ENCODE data around the gene C6orf89. TPM values are rescaled to one million over a fixed set of nuclear protein-coding genes. Genes with fewer than 3 reads are reported as not detected.

Gene C6orf89
- polyA plus RNA-seq, 2 of the 4 experiments (the other 2 are of a cell fraction) = 13.8 to 27.0 TPM

DNA sequence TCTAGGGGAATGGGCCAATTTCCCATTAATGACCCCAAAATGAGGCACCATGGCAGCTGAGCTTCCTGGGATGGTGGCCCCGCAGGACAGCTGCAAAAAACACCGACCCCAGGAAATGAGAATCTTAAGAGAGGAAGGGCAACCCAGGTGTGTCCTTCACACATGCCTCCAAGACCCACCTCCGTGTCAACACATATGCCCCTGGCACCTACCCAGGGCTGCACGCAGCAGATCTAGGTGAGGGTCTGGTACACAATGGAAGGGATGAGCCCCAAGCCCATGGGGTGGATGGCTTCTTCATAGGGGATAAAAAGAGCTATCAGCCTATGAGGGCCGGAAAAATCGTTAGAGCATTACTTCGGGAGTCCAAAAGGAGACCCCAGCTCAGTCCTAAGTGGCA lies 90.8 kb downstream of the C6orf89 start:
- Histone ChIP-seq H3K4me3 (no peak overlapping the region), H3K9me3 (no peaks in the 10 kb centered on the region), H3K4me2 (no peak overlapping the region), H3K4me1 (no peaks in the 10 kb centered on the region), H3K27ac (no peak overlapping the region)
- no peak for ATAC-seq
- 94% methylated on average over 7 of the region's 7 CpGs for WGBS (ENCODE audit: missing lambda C conversion rate)
- TF ChIP-seq TP53 (CRISPR knock-in tag; IDR thresholded peaks at IDR 0.05) = no peak
- TF ChIP-seq, protein P1, sequence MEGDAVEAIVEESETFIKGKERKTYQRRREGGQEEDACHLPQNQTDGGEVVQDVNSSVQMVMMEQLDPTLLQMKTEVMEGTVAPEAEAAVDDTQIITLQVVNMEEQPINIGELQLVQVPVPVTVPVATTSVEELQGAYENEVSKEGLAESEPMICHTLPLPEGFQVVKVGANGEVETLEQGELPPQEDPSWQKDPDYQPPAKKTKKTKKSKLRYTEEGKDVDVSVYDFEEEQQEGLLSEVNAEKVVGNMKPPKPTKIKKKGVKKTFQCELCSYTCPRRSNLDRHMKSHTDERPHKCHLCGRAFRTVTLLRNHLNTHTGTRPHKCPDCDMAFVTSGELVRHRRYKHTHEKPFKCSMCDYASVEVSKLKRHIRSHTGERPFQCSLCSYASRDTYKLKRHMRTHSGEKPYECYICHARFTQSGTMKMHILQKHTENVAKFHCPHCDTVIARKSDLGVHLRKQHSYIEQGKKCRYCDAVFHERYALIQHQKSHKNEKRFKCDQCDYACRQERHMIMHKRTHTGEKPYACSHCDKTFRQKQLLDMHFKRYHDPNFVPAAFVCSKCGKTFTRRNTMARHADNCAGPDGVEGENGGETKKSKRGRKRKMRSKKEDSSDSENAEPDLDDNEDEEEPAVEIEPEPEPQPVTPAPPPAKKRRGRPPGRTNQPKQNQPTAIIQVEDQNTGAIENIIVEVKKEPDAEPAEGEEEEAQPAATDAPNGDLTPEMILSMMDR (IDR thresholded peaks at IDR 0.05) = no peak
- TF ChIP-seq ZFP36 (IDR thresholded peaks at IDR 0.05; ENCODE audit: borderline replicate concordance, partially characterized antibody) = no peak
- TF ChIP-seq HDAC2 (IDR thresholded peaks at IDR 0.05) = no peak
- no peak for TF ChIP-seq POLR2AphosphoS2 (conservative IDR thresholded peaks at IDR 0.05; ENCODE audit: low read length)
- TF ChIP-seq CBX2 (IDR thresholded peaks at IDR 0.05; ENCODE audit: borderline replicate concordance, low read depth) = no peak
- TF ChIP-seq MYC (IDR thresholded peaks at IDR 0.05; ENCODE audit: borderline replicate concordance, low read length) = no peak
- TF ChIP-seq BCL3 (IDR thresholded peaks at IDR 0.05) = no peak
- no peak for TF ChIP-seq MAZ (IDR thresholded peaks at IDR 0.05; ENCODE audit: borderline replicate concordance, low read depth, low read length)
- TF ChIP-seq, protein P2, sequence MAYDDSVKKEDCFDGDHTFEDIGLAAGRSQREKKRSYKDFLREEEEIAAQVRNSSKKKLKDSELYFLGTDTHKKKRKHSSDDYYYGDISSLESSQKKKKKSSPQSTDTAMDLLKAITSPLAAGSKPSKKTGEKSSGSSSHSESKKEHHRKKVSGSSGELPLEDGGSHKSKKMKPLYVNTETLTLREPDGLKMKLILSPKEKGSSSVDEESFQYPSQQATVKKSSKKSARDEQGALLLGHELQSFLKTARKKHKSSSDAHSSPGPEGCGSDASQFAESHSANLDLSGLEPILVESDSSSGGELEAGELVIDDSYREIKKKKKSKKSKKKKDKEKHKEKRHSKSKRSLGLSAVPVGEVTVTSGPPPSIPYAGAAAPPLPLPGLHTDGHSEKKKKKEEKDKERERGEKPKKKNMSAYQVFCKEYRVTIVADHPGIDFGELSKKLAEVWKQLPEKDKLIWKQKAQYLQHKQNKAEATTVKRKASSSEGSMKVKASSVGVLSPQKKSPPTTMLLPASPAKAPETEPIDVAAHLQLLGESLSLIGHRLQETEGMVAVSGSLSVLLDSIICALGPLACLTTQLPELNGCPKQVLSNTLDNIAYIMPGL (CRISPR knock-in tag; IDR thresholded peaks at IDR 0.05; ENCODE audit: borderline replicate concordance) = no peak
- no peak for TF ChIP-seq CHD2 (IDR thresholded peaks at IDR 0.05; ENCODE audit: low read length, partially characterized antibody)
- TF ChIP-seq EHF (CRISPR knock-in tag; IDR thresholded peaks at IDR 0.05) = no peak
- TF ChIP-seq USF2 (IDR thresholded peaks at IDR 0.05) = no peak
- no peak for TF ChIP-seq FOSB (CRISPR knock-in tag; IDR thresholded peaks at IDR 0.05)
- TF ChIP-seq, protein P3, sequence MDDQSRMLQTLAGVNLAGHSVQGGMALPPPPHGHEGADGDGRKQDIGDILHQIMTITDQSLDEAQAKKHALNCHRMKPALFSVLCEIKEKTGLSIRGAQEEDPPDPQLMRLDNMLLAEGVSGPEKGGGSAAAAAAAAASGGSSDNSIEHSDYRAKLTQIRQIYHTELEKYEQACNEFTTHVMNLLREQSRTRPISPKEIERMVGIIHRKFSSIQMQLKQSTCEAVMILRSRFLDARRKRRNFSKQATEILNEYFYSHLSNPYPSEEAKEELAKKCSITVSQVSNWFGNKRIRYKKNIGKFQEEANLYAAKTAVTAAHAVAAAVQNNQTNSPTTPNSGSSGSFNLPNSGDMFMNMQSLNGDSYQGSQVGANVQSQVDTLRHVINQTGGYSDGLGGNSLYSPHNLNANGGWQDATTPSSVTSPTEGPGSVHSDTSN (IDR thresholded peaks at IDR 0.05) = no peak
- CTCF ChIA-PET = interaction anchor here (0.8 to 3.7 kb wide), 4 partner anchors 11 to 91 kb away, joined by 3 to 16 read pairs (median 4); partner anchors contain the start of gene C6orf89
- POLR2A ChIA-PET = interaction anchor here (1.6 kb wide), 1 partner anchor 9 kb away, joined by 5 read pairs; the partner anchor contains the start of gene MTCH1
- no peak for FAIRE-seq
- no peak for DNase-seq (ENCODE audit: low read depth in 1 of 2, low spot score in 1 of 2)

DNA sequence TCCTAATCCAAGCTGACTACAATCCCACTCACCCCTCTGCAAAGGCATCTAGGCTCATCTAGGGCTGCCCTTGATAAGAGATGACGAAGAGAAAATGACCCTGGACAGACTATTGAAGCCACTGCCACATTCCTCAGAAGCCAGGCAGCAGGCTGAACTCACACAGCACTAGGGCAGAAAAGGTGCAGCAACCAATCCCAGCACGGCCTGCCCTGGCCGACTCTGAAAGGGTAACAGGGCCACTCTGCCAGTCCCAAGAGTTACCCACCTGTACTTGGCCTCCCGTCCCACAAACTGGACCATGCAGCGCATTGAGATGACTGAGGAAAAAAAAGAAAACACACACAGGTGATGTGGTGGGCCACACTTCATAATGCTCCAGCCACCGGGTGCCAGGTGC lies 91.2 kb downstream of the C6orf89 start:
- ATAC-seq = no peak
- TF ChIP-seq GATA3 (IDR thresholded peaks at IDR 0.05; ENCODE audit: borderline replicate concordance) (no peak), MAX (IDR thresholded peaks at IDR 0.05) (no peak), HOXB5 (CRISPR knock-in tag; IDR thresholded peaks at IDR 0.05) (no peak), POLR2AphosphoS2 (conservative IDR thresholded peaks at IDR 0.05; ENCODE audit: low read length) (no peak), KDM1A (IDR thresholded peaks at IDR 0.05; ENCODE audit: low read depth) (no peak), MAZ (IDR thresholded peaks at IDR 0.05; ENCODE audit: borderline replicate concordance, low read depth, low read length) (no peak), NPAS2 (CRISPR knock-in tag; IDR thresholded peaks at IDR 0.05; ENCODE audit: borderline replicate concordance) (no peak), CHD4 (IDR thresholded peaks at IDR 0.05; ENCODE audit: borderline replicate concordance) (no peak), SREBF2 (IDR thresholded peaks at IDR 0.05) (no peak), ZNF302 (CRISPR knock-in tag; IDR thresholded peaks at IDR 0.05) (no peak), POLR2A (IDR thresholded peaks at IDR 0.05; ENCODE audit: low read length) (no peak), FOSB (CRISPR knock-in tag; IDR thresholded peaks at IDR 0.05) (no peak), ELK1 (IDR thresholded peaks at IDR 0.05; ENCODE audit: low read depth, low read length) (no peak)
- TF ChIP-seq, protein P3 (IDR thresholded peaks at IDR 0.05) = no peak
- TF ChIP-seq, protein P2 (CRISPR knock-in tag; IDR thresholded peaks at IDR 0.05; ENCODE audit: borderline replicate concordance) = no peak

More for the DNA sequence above, 91.2 kb downstream of the C6orf89 start:
- WGBS (ENCODE audit: missing lambda C conversion rate) = 80% methylated on average over 5 of the region's 6 CpGs
- DNase-seq (ENCODE audit: low read depth in 1 of 2, low spot score in 1 of 2) = no peak
- no peak overlapping the region for H3K27ac ChIP-seq
- H3K4me2 ChIP-seq = no peak overlapping the region
- POLR2A ChIA-PET = interaction anchor here (1.6 kb wide), 1 partner anchor 9 kb away, joined by 5 read pairs; the partner anchor contains the start of gene MTCH1
- no peak overlapping the region for H3K4me3 ChIP-seq
- H3K9me3 ChIP-seq = no peaks in the 10 kb centered on the region
- FAIRE-seq = no peak
- H3K4me1 ChIP-seq = no peaks in the 10 kb centered on the region
- CTCF ChIA-PET = interaction anchor here (0.8 to 3.7 kb wide), 7 partner anchors 11 to 211 kb away, joined by 3 to 16 read pairs (median 4); partner anchors contain the start of gene C6orf89
